Dendritic cell treated with granulocyte-macrophage colony-stimulating factor and Interleukin-4, amounts not matched to agents 40 ng/mL and 50 ng/mL, for 4 days (primary cell): ENCODE results near the gene ANKRD35.
"Not testable (repeated sequence)": the region's sequence is repeated elsewhere in the genome, so short reads cannot be mapped to it uniquely, and the experiment has no call there.

Experiments used
- H3K27ac Mint-ChIP-seq: one replicate; pipeline ENCODE4 v1.8.0; 2022; ENCODE audit warnings: mild to moderate bottlenecking, mixed read lengths
- H3K27me3 Mint-ChIP-seq: one replicate; pipeline ENCODE4 v1.8.0; 2022; ENCODE audit warnings: mild to moderate bottlenecking, mixed read lengths
- H3K36me3 Mint-ChIP-seq: one replicate; pipeline ENCODE4 v1.8.0; 2022; ENCODE audit warnings: low read depth, mixed read lengths
- H3K4me1 Mint-ChIP-seq: one replicate; pipeline ENCODE4 v1.8.0; 2022; ENCODE audit warnings: low read depth, mixed read lengths
- H3K4me3 Mint-ChIP-seq: one replicate; pipeline ENCODE4 v1.8.0; 2022; ENCODE audit warnings: mild to moderate bottlenecking, moderate library complexity, mixed read lengths
- H3K9me3 Mint-ChIP-seq: one replicate; pipeline ENCODE4 v1.8.0; 2022; ENCODE audit warnings: mixed read lengths
- intact Hi-C: fragments of 100-400 bp; cut with micrococcal nuclease; formaldehyde crosslinking; loops from one replicate; pipeline ENCODE4 v1.15.0; 2022

The ANKRD35 gene

GRCh38 chr1:145858238-145858900 is 27.3 kb downstream of the ANKRD35 start:
- Mint-ChIP-seq H3K27me3 (no peaks in the 10 kb centered on the region), H3K9me3 (no peaks in the 10 kb centered on the region), H3K36me3 (peaks cover 52% of the 10 kb centered on the region), H3K4me1 (peaks cover 15% of the 10 kb centered on the region), H3K27ac (peak overlapping the region; percentile 96), H3K4me3 (peak overlapping the region; percentile 98)
- intact Hi-C loops: no loop called here

GRCh38 chr1:145857170-145857569 is 28.5 kb downstream of the ANKRD35 start:
- Mint-ChIP-seq H3K36me3 (peaks cover 64% of the 10 kb centered on the region), H3K27me3 (no peaks in the 10 kb centered on the region), H3K4me3 (no peak overlapping the region), H3K27ac (no peak overlapping the region), H3K9me3 (no peaks in the 10 kb centered on the region), H3K4me1 (peaks cover 15% of the 10 kb centered on the region)
- intact Hi-C loops: no loop called here

GRCh38 chr1:145855426-145855948 is 30.2 kb downstream of the ANKRD35 start:
- Mint-ChIP-seq H3K4me3 (no peak overlapping the region), H3K27ac (no peak overlapping the region), H3K27me3 (no peaks in the 10 kb centered on the region), H3K4me1 (peaks cover 15% of the 10 kb centered on the region), H3K36me3 (peaks cover 81% of the 10 kb centered on the region), H3K9me3 (no peaks in the 10 kb centered on the region)
- intact Hi-C loops: no loop called here

- Mint-ChIP-seq H3K27ac (no peak overlapping the region), H3K36me3 (peaks cover 69% of the 10 kb centered on the region), H3K4me1 (no peaks in the 10 kb centered on the region), H3K27me3 (peaks cover 3% of the 10 kb centered on the region), H3K9me3 (no peaks in the 10 kb centered on the region), H3K4me3 (no peak overlapping the region)
- intact Hi-C loops: loop anchor here (5.0 kb wide), 1 partner anchor 63 kb away; the partner anchor contains the start of gene ITGA10
Observed at GRCh38 chr1:145849356-145850160, 36.1 kb downstream of the ANKRD35 start.

GRCh38 chr1:145847827-145848226 is 37.8 kb downstream of the ANKRD35 start:
- intact Hi-C loops: loop anchor here (5.0 kb wide), 1 partner anchor 64 kb away; the partner anchor contains the start of gene ITGA10
- H3K9me3 Mint-ChIP-seq: no peaks in the 10 kb centered on the region
- H3K27ac Mint-ChIP-seq: no peak overlapping the region
- peaks cover 3% of the 10 kb centered on the region for H3K27me3 Mint-ChIP-seq
- no peaks in the 10 kb centered on the region for H3K4me1 Mint-ChIP-seq
- peaks cover 52% of the 10 kb centered on the region for H3K36me3 Mint-ChIP-seq
- no peak overlapping the region for H3K4me3 Mint-ChIP-seq

GRCh38 chr1:145846201-145846612 is 39.5 kb downstream of the ANKRD35 start:
- peaks cover 3% of the 10 kb centered on the region for H3K27me3 Mint-ChIP-seq
- no peaks in the 10 kb centered on the region for H3K9me3 Mint-ChIP-seq
- intact Hi-C loops: loop anchor here (5.0 kb wide), 1 partner anchor 66 kb away; the partner anchor contains the start of gene ITGA10
- H3K27ac Mint-ChIP-seq: no peak overlapping the region
- peaks cover 36% of the 10 kb centered on the region for H3K36me3 Mint-ChIP-seq
- H3K4me3 Mint-ChIP-seq: no peak overlapping the region
- no peaks in the 10 kb centered on the region for H3K4me1 Mint-ChIP-seq

GRCh38 chr1:145845514-145846161 is 40.0 kb downstream of the ANKRD35 start, which contains the start of gene NUDT17:
TSS of gene NUDT17 (plus strand) at chr1:145845630. CDS start at chr1:145845641, 11 bp downstream.
- H3K9me3 Mint-ChIP-seq: no peaks in the 10 kb centered on the region
- no peak within 1 kb of the TSS for H3K4me3 Mint-ChIP-seq
- H3K27me3 Mint-ChIP-seq: peaks cover 3% of the 10 kb centered on the region
- H3K36me3 Mint-ChIP-seq: peaks cover 30% of the 10 kb centered on the region
- no peaks in the 10 kb centered on the region for H3K4me1 Mint-ChIP-seq
- no peak within 1 kb of the TSS for H3K27ac Mint-ChIP-seq
- intact Hi-C loops: loop anchor here (2.0 to 5.0 kb wide), 2 partner anchors 67 to 167 kb away; partner anchors contain the start of gene ITGA10

- intact Hi-C loops: loop anchor here (2.0 to 5.0 kb wide), 2 partner anchors 67 to 168 kb away; partner anchors contain the start of gene ITGA10
- H3K36me3 Mint-ChIP-seq: peaks cover 25% of the 10 kb centered on the region
- no peaks in the 10 kb centered on the region for H3K9me3 Mint-ChIP-seq
- no peak overlapping the region for H3K4me3 Mint-ChIP-seq
- H3K27ac Mint-ChIP-seq: no peak overlapping the region
- H3K27me3 Mint-ChIP-seq: peaks cover 3% of the 10 kb centered on the region
- no peaks in the 10 kb centered on the region for H3K4me1 Mint-ChIP-seq
Observed at GRCh38 chr1:145845144-145845513, 40.5 kb downstream of the ANKRD35 start.

- intact Hi-C loops: no loop called here
- Mint-ChIP-seq H3K36me3 (peaks cover 4% of the 10 kb centered on the region), H3K4me3 (no peak overlapping the region), H3K4me1 (no peaks in the 10 kb centered on the region), H3K27ac (no peak overlapping the region), H3K9me3 (no peaks in the 10 kb centered on the region), H3K27me3 (peaks cover 3% of the 10 kb centered on the region)
Observed at GRCh38 chr1:145843031-145843430, 42.6 kb downstream of the ANKRD35 start.

- intact Hi-C loops: no loop called here
- Mint-ChIP-seq H3K36me3 (peaks cover 11% of the 10 kb centered on the region), H3K9me3 (no peaks in the 10 kb centered on the region), H3K4me1 (no peaks in the 10 kb centered on the region), H3K4me3 (no peak overlapping the region), H3K27ac (no peak overlapping the region), H3K27me3 (no peaks in the 10 kb centered on the region)
Observed at GRCh38 chr1:145837656-145838055, 48.0 kb downstream of the ANKRD35 start.

- H3K4me3 Mint-ChIP-seq, H3K27ac Mint-ChIP-seq, intact Hi-C loops, H3K9me3 Mint-ChIP-seq, H3K27me3 Mint-ChIP-seq: not testable (repeated sequence)
- H3K36me3 Mint-ChIP-seq: peaks cover 80% of the 10 kb centered on the region
- H3K4me1 Mint-ChIP-seq: peaks cover 18% of the 10 kb centered on the region
Observed at GRCh38 chr1:145830810-145831209, 54.9 kb downstream of the ANKRD35 start.

GRCh38 chr1:145828367-145829026 is 57.2 kb downstream of the ANKRD35 start:
- no peaks in the 10 kb centered on the region for H3K27me3 Mint-ChIP-seq
- H3K27ac Mint-ChIP-seq: no peak overlapping the region
- intact Hi-C loops: no loop called here
- no peak overlapping the region for H3K4me3 Mint-ChIP-seq
- peaks cover 22% of the 10 kb centered on the region for H3K4me1 Mint-ChIP-seq
- peaks cover 93% of the 10 kb centered on the region for H3K36me3 Mint-ChIP-seq
- no peaks in the 10 kb centered on the region for H3K9me3 Mint-ChIP-seq

GRCh38 chr1:145827966-145828365 is 57.7 kb downstream of the ANKRD35 start:
- Mint-ChIP-seq H3K27ac (no peak overlapping the region), H3K27me3 (no peaks in the 10 kb centered on the region), H3K4me3 (no peak overlapping the region), H3K36me3 (peaks cover 91% of the 10 kb centered on the region), H3K4me1 (peaks cover 22% of the 10 kb centered on the region), H3K9me3 (no peaks in the 10 kb centered on the region)
- intact Hi-C loops: no loop called here
